PFSK-1 (cell line): ENCODE data around the gene DDAH1.

Experiments
- FOXP2 ChIP-seq: optimal IDR thresholded peaks from 2 replicates; pipeline ENCODE3; 2011; ENCODE audit warnings: borderline replicate concordance, control low read depth, inconsistent platforms; ENCODE audit not compliant: insufficient read depth; ENCODE audit errors: extremely low read length, extremely low read depth
- POLR2AphosphoS5 ChIP-seq: IDR thresholded peaks from 2 replicates; pipeline ENCODE4 v1.6.1; 2012; ENCODE audit warnings: low read depth, mild to moderate bottlenecking, control low read depth, low read length, moderate library complexity
- SIN3A ChIP-seq: IDR thresholded peaks from 2 replicates; pipeline ENCODE4 v1.6.1; 2012; ENCODE audit warnings: mild to moderate bottlenecking, low read length, moderate library complexity, borderline replicate concordance; ENCODE audit not compliant: insufficient read depth
- TAF1 ChIP-seq: IDR thresholded peaks from 2 replicates; pipeline ENCODE4 v1.6.1; 2012; ENCODE audit warnings: low read length, control low read depth, borderline replicate concordance; ENCODE audit not compliant: insufficient read depth
- TF ChIP-seq, protein P1 (sequence below), 2 experiments: IDR thresholded peaks; 2 replicates each; pipeline versions ENCODE4 v1.6.1 to v1.8.0; 2011 to 2012; ENCODE audit warnings: low read depth in 2 of 2, low read length in 2 of 2, control low read depth in 1 of 2, inconsistent platforms in 1 of 2, mild to moderate bottlenecking in 1 of 2, moderate library complexity in 1 of 2; ENCODE audit not compliant: insufficient read depth in 1 of 2

DDAH1 gene

DNA sequence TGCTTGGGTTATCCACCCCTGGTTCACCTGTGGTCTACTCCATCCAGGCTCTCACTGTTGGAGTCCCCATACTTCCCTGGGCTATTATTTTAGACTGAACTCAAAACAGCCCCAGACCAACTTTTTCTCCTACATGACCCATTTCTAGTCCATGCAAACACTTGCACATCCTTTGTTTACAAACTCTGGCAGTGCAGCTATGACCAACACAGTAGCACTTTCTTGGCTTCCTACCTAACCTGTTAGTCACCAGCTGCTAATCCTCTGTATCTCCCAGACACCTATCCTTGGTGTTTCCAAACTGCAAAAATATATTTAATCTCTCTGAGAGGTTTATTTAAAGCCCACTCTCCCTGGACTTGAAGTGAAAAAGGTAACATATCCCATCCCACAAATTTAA lies 90.8 kb downstream of the DDAH1 start:
- TF ChIP-seq TAF1 (no peak), POLR2AphosphoS5 (no peak), FOXP2 (no peak), SIN3A (no peak)
- TF ChIP-seq, protein P1, sequence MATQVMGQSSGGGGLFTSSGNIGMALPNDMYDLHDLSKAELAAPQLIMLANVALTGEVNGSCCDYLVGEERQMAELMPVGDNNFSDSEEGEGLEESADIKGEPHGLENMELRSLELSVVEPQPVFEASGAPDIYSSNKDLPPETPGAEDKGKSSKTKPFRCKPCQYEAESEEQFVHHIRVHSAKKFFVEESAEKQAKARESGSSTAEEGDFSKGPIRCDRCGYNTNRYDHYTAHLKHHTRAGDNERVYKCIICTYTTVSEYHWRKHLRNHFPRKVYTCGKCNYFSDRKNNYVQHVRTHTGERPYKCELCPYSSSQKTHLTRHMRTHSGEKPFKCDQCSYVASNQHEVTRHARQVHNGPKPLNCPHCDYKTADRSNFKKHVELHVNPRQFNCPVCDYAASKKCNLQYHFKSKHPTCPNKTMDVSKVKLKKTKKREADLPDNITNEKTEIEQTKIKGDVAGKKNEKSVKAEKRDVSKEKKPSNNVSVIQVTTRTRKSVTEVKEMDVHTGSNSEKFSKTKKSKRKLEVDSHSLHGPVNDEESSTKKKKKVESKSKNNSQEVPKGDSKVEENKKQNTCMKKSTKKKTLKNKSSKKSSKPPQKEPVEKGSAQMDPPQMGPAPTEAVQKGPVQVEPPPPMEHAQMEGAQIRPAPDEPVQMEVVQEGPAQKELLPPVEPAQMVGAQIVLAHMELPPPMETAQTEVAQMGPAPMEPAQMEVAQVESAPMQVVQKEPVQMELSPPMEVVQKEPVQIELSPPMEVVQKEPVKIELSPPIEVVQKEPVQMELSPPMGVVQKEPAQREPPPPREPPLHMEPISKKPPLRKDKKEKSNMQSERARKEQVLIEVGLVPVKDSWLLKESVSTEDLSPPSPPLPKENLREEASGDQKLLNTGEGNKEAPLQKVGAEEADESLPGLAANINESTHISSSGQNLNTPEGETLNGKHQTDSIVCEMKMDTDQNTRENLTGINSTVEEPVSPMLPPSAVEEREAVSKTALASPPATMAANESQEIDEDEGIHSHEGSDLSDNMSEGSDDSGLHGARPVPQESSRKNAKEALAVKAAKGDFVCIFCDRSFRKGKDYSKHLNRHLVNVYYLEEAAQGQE (IDR thresholded peaks at IDR 0.05; ENCODE audit: insufficient read depth in 1 of 2, low read depth in 2 of 2, low read length in 2 of 2), result no peak

DNA sequence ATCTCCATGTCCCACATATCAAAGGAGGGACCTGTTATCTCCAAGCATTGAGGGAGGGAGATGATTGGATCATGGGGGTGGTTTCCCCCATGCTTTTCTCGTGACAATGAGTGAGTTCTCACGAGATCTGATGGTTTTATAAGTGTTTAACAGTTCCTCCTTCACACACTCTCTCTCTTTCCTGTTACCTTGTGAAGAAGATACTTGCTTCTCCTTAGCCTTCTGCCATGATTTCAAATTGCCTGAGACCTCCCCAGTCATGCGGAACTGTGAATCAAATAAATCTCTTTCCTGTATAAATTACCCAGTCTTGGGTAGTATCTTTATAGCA lies 91.6 kb downstream of the DDAH1 start:
- TF ChIP-seq SIN3A, result no peak
- TF ChIP-seq TAF1, result no peak
- no peak for TF ChIP-seq POLR2AphosphoS5
- TF ChIP-seq, protein P1 (IDR thresholded peaks at IDR 0.05; ENCODE audit: insufficient read depth in 1 of 2, low read depth in 2 of 2, low read length in 2 of 2), result no peak
- TF ChIP-seq FOXP2, result no peak

DNA sequence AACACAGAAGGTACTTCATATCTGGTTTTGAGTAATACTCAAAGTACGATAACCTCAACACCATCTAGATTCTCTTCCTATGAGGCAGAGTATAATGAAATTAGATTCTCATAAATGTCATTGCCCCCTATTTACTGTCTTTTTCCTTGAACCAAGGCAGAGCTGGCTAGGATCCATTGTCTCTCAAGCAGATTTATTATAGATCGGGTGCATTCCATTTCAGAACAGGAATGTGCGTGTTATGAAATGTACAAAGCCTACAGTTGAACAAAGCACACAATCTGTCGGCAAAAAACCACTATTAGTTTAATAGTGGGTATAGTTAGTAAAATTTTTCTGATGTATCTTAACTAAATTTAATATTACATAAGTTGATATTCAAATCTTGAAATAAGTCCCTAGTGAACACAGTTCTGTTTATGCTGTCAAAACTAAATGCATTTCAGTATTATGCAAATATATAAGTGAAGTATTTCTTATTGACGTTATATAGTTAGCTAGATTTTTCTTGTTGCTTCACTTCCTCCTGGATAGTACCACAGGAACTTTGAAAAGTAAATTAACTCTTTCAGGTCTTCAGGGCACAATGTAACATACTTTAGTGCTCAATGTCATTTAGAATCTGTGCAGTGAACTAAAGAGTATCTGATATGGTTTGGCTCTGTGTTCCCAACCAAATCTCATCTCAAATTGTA lies 92.1 kb downstream of the DDAH1 start:
- TF ChIP-seq, protein P1 (IDR thresholded peaks at IDR 0.05; ENCODE audit: insufficient read depth in 1 of 2, low read depth in 2 of 2, low read length in 2 of 2), result no peak
- no peak for TF ChIP-seq TAF1
- no peak for TF ChIP-seq SIN3A
- TF ChIP-seq POLR2AphosphoS5, result no peak
- TF ChIP-seq FOXP2, result no peak

DNA sequence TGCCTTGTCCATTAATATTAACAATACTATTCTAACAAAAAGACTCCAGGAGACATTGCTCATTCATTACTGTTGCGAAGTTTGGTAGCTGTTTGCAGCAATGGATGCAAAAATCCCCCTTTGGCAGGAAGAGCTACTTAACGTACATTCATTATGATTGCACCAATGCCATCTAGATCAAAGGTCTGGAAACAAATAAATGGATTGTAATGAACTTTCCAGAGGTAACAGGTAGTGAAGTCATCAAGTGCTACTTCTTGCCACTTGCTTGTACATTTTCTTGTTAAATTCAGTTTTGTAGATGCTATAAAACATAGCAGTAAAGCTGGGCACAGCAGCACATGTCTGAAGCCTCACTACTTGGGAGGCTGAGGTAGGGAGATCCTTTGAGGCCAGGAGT lies 93.9 kb downstream of the DDAH1 start:
- no peak for TF ChIP-seq POLR2AphosphoS5
- TF ChIP-seq TAF1, result no peak
- TF ChIP-seq SIN3A, result no peak
- TF ChIP-seq, protein P1 (IDR thresholded peaks at IDR 0.05; ENCODE audit: insufficient read depth in 1 of 2, low read depth in 2 of 2, low read length in 2 of 2), result no peak
- TF ChIP-seq FOXP2, result no peak
